T-helper 1 cell (primary cell): ENCODE measurements around the gene HP.

Experiments
- DNase-seq, 5 donors: peaks; one replicate each; pipeline ENCODE4 v3.0.0-alpha.2; 2012 to 2020

Gene HP

GRCh38 chr16:72092832-72093447 is 38.6 kb downstream of the HP start:
- peak in 1 of 5 donors; percentile 16 for DNase-seq

GRCh38 chr16:72093448-72094265 is 39.4 kb downstream of the HP start, which contains the start of the genes DHX38 and TXNL4B:
DHX38 (plus strand) TSS chr16:72093847; CDS start chr16:72096158, 2,311 bp downstream.
TXNL4B (minus strand) TSS chr16:72093620; CDS start chr16:72090749, 2,871 bp downstream.
- DNase-seq = peak; percentile 77 to 98 (median 88)

GRCh38 chr16:72094266-72094610 is 39.9 kb downstream of the HP start:
- DNase-seq = no peak

- DNase-seq = no peak
Observed at GRCh38 chr16:72098936-72099335, 44.6 kb downstream of the HP start.

GRCh38 chr16:72099377-72099818 is 45.1 kb downstream of the HP start:
- peak in 2 of 5 donors; percentile 26 to 49 for DNase-seq

- DNase-seq = no peak
Observed at GRCh38 chr16:72101195-72101594, 46.9 kb downstream of the HP start.

GRCh38 chr16:72104905-72105304 is 50.6 kb downstream of the HP start:
- no peak for DNase-seq

GRCh38 chr16:72105978-72106377 is 51.7 kb downstream of the HP start:
- DNase-seq = no peak

- DNase-seq = no peak
Observed at GRCh38 chr16:72107371-72107770, 53.1 kb downstream of the HP start.

GRCh38 chr16:72108353-72109102 is 54.2 kb downstream of the HP start:
- no peak for DNase-seq

GRCh38 chr16:72109300-72109699 is 55.0 kb downstream of the HP start:
- no peak for DNase-seq

GRCh38 chr16:72109966-72110530 is 55.7 kb downstream of the HP start:
- no peak for DNase-seq
